ENCODE results near the gene ALX4.
A peak's percentile ranks its signal among the peaks of the same experiment; 100 is the strongest.

ALX4 gene

DNA sequence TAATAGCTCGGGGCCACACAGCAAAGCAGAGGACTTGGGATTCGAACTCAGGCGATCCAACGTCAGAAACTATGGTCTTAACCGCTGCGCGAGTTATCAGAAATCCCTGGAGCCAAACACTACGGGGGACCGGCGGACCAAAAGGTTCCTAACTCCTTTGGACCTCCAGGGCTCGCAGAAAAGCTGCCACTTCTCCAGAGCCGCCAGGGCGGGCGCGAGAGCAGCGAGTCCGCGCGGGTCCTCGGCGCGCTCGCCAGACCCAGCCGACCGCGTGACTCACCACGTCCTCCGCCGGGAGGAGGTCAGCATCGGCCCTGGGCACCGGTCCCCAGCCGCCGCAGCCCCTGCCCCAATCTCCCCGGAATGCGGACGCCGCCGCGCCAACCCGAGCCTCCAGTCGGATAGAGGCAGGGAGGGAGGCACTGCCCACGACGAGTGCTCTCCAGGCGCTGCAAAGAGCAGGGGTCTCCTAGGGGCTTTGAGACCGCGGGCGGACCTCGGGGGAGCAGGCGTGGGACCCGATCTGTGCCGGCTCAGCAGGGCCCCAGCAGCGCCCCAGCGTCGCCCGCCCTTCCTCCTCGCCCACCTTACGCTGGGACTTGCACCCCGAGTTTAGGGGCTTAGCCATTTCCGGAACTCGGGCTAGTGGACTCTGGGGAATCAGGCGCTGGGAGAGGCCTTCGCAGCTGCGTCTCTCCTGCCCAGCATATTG is 6.2 kb upstream of the ALX4 start:
- no peaks in the 10 kb centered on the region for H3K36me3 ChIP-seq (ENCODE audit: control insufficient read depth, insufficient read depth, low read length)
- peaks cover 19% of the 10 kb centered on the region for H3K4me1 ChIP-seq (ENCODE audit: control insufficient read depth, insufficient read depth, low read length, poor library complexity, severe bottlenecking)

GRCh38 chr11:44314733-44315132 is 4.8 kb upstream of the ALX4 start:
- no peak overlapping the region for H3K4me3 ChIP-seq (ENCODE audit: extremely low read depth, insufficient read depth, low read length, poor library complexity, severe bottlenecking)
- no peaks in the 10 kb centered on the region for H3K9me3 ChIP-seq (ENCODE audit: control insufficient read depth, low read length)
- WGBS, 2 experiments (ENCODE audit: insufficient coverage in 2 of 2) = 64 to 78% methylated on average over 1 of the region's 2 CpGs
- H3K36me3 ChIP-seq (ENCODE audit: control insufficient read depth, insufficient read depth, low read length) = no peaks in the 10 kb centered on the region
- no peak overlapping the region for H3K27ac ChIP-seq (ENCODE audit: low read depth, low read length, severe bottlenecking)
- peaks cover 18% of the 10 kb centered on the region for H3K4me1 ChIP-seq (ENCODE audit: control insufficient read depth, insufficient read depth, low read length, poor library complexity, severe bottlenecking)

More for the DNA sequence above, 6.2 kb upstream of the ALX4 start:
- no peak overlapping the region for H3K27ac ChIP-seq (ENCODE audit: low read depth, low read length, severe bottlenecking)
- no peaks in the 10 kb centered on the region for H3K9me3 ChIP-seq (ENCODE audit: control insufficient read depth, low read length)
- WGBS, 2 experiments (ENCODE audit: insufficient coverage in 2 of 2) = 1 to 2% methylated on average over 39 to 48 of the region's 63 CpGs
- peak overlapping the region; percentile 23 for H3K4me3 ChIP-seq (ENCODE audit: extremely low read depth, insufficient read depth, low read length, poor library complexity, severe bottlenecking)

- no peak overlapping the region for H3K27ac ChIP-seq (ENCODE audit: low read depth, low read length, severe bottlenecking)
- no peak overlapping the region for H3K4me3 ChIP-seq (ENCODE audit: extremely low read depth, insufficient read depth, low read length, poor library complexity, severe bottlenecking)
- no peaks in the 10 kb centered on the region for H3K36me3 ChIP-seq (ENCODE audit: control insufficient read depth, insufficient read depth, low read length)
- peaks cover 20% of the 10 kb centered on the region for H3K4me1 ChIP-seq (ENCODE audit: control insufficient read depth, insufficient read depth, low read length, poor library complexity, severe bottlenecking)
- 7 to 8% methylated on average over 7 of the region's 9 CpGs for WGBS, 2 experiments (ENCODE audit: insufficient coverage in 2 of 2)
- no peaks in the 10 kb centered on the region for H3K9me3 ChIP-seq (ENCODE audit: control insufficient read depth, low read length)
Observed at GRCh38 chr11:44313761-44314489, 4.0 kb upstream of the ALX4 start.

GRCh38 chr11:44312876-44313275 is 2.9 kb upstream of the ALX4 start:
- no peaks in the 10 kb centered on the region for H3K9me3 ChIP-seq (ENCODE audit: control insufficient read depth, low read length)
- no peak overlapping the region for H3K27ac ChIP-seq (ENCODE audit: low read depth, low read length, severe bottlenecking)
- WGBS, 2 experiments (ENCODE audit: insufficient coverage in 2 of 2) = 0 to 9% methylated on average over 2 to 4 of the region's 4 CpGs
- H3K4me3 ChIP-seq (ENCODE audit: extremely low read depth, insufficient read depth, low read length, poor library complexity, severe bottlenecking) = no peak overlapping the region
- no peaks in the 10 kb centered on the region for H3K36me3 ChIP-seq (ENCODE audit: control insufficient read depth, insufficient read depth, low read length)
- H3K4me1 ChIP-seq (ENCODE audit: control insufficient read depth, insufficient read depth, low read length, poor library complexity, severe bottlenecking) = peaks cover 20% of the 10 kb centered on the region

GRCh38 chr11:44311339-44312261 is 1.7 kb upstream of the ALX4 start:
- H3K4me1 ChIP-seq (ENCODE audit: control insufficient read depth, insufficient read depth, low read length, poor library complexity, severe bottlenecking) = peaks cover 15% of the 10 kb centered on the region
- H3K4me3 ChIP-seq (ENCODE audit: extremely low read depth, insufficient read depth, low read length, poor library complexity, severe bottlenecking) = no peak overlapping the region
- no peaks in the 10 kb centered on the region for H3K9me3 ChIP-seq (ENCODE audit: control insufficient read depth, low read length)
- H3K27ac ChIP-seq (ENCODE audit: low read depth, low read length, severe bottlenecking) = no peak overlapping the region
- H3K36me3 ChIP-seq (ENCODE audit: control insufficient read depth, insufficient read depth, low read length) = no peaks in the 10 kb centered on the region
- 4 to 8% methylated on average over 35 to 40 of the region's 44 CpGs for WGBS, 2 experiments (ENCODE audit: insufficient coverage in 2 of 2)

DNA sequence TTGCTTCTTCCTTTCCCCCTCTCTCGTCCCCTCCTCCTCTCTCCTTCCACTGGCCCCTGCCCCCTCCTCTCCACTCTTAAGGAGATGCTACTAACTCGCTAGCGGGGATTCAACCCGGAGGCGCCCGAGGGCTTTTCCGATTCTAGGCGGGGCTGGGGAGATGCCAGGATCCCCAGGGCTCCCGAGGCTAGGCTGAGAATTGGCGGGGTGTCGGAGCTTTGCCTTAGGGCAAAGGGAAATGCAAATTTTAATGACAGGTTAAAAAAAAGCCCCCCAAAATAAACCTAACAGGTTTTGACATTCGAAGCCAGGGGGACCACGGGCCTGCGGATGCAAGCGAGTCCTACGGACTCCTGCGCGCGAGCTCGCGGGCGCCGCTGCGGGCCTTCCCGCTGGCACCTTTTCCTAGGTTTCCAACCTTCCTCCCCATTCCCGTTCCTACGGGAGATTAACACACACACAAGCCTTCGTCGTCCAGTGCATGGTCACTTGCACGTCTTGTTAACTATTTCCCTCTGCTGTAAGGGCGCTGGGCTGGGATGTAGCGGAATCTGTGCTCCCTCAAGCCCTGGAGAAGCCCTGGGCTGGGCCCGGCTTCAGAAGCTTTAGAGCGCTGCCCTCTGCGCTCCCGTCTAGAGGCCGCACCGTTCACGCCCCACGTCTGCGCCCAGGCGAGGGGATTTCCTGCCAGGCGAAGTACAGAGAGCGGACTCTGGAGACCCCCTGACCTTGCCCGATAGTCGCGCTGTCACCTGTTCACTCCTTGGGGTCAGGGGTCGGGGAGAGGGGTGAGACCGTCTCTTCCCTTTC is 729 bp upstream of the ALX4 start:
- WGBS, 2 experiments (ENCODE audit: insufficient coverage in 2 of 2) = 0 to 2% methylated on average over 28 to 39 of the region's 49 CpGs
- H3K27ac ChIP-seq (ENCODE audit: low read depth, low read length, severe bottlenecking) = no peak overlapping the region
- H3K9me3 ChIP-seq (ENCODE audit: control insufficient read depth, low read length) = no peaks in the 10 kb centered on the region
- H3K4me1 ChIP-seq (ENCODE audit: control insufficient read depth, insufficient read depth, low read length, poor library complexity, severe bottlenecking) = peaks cover 12% of the 10 kb centered on the region
- no peak overlapping the region for H3K4me3 ChIP-seq (ENCODE audit: extremely low read depth, insufficient read depth, low read length, poor library complexity, severe bottlenecking)
- H3K36me3 ChIP-seq (ENCODE audit: control insufficient read depth, insufficient read depth, low read length) = no peaks in the 10 kb centered on the region

DNA sequence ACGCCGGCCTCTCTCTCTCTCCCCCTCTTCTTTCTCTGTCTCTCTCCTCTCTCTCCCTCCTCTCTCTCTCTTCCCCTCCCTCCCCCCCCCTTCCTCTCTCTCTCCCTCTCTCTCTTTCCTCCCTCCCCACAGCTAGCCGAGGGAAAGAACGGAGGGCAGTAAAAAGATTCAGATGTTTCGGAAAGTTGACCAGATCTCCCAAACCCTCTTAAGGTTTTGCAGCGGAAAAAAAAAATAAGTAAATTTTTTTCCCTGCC is 195 bp upstream of the ALX4 start:
- H3K4me1 ChIP-seq (ENCODE audit: control insufficient read depth, insufficient read depth, low read length, poor library complexity, severe bottlenecking) = peaks cover 13% of the 10 kb centered on the region
- no peak overlapping the region for H3K27ac ChIP-seq (ENCODE audit: low read depth, low read length, severe bottlenecking)
- H3K36me3 ChIP-seq (ENCODE audit: control insufficient read depth, insufficient read depth, low read length) = no peaks in the 10 kb centered on the region
- H3K4me3 ChIP-seq (ENCODE audit: extremely low read depth, insufficient read depth, low read length, poor library complexity, severe bottlenecking) = no peak overlapping the region
- 0% methylated on average over 2 of the region's 6 CpGs; no CpG with 5 or more reads in 1 of the 2 experiments for WGBS, 2 experiments (ENCODE audit: insufficient coverage in 2 of 2)
- no peaks in the 10 kb centered on the region for H3K9me3 ChIP-seq (ENCODE audit: control insufficient read depth, low read length)

- peaks cover 13% of the 10 kb centered on the region for H3K4me1 ChIP-seq (ENCODE audit: control insufficient read depth, insufficient read depth, low read length, poor library complexity, severe bottlenecking)
Observed at GRCh38 chr11:44308923-44309477, 939 bp downstream of the ALX4 start.

GRCh38 chr11:44308256-44308922 is 1.6 kb downstream of the ALX4 start:
- H3K36me3 ChIP-seq (ENCODE audit: control insufficient read depth, insufficient read depth, low read length) = no peaks in the 10 kb centered on the region
- H3K4me1 ChIP-seq (ENCODE audit: control insufficient read depth, insufficient read depth, low read length, poor library complexity, severe bottlenecking) = peaks cover 13% of the 10 kb centered on the region
- H3K9me3 ChIP-seq (ENCODE audit: control insufficient read depth, low read length) = no peaks in the 10 kb centered on the region
- no peak overlapping the region for H3K27ac ChIP-seq (ENCODE audit: low read depth, low read length, severe bottlenecking)
- WGBS, 2 experiments (ENCODE audit: insufficient coverage in 2 of 2) = 30 to 42% methylated on average over 15 to 20 of the region's 20 CpGs
- no peak overlapping the region for H3K4me3 ChIP-seq (ENCODE audit: extremely low read depth, insufficient read depth, low read length, poor library complexity, severe bottlenecking)

More at GRCh38 chr11:44308923-44309477, 939 bp downstream of the ALX4 start:
- Histone ChIP-seq H3K4me3 (ENCODE audit: extremely low read depth, insufficient read depth, low read length, poor library complexity, severe bottlenecking) (peak overlapping the region; percentile 27), H3K36me3 (ENCODE audit: control insufficient read depth, insufficient read depth, low read length) (no peaks in the 10 kb centered on the region), H3K27ac (ENCODE audit: low read depth, low read length, severe bottlenecking) (no peak overlapping the region), H3K9me3 (ENCODE audit: control insufficient read depth, low read length) (no peaks in the 10 kb centered on the region)
- WGBS, 2 experiments (ENCODE audit: insufficient coverage in 2 of 2) = 2 to 3% methylated on average over 42 to 54 of the region's 57 CpGs
